Stimulated activated CD8-positive, alpha-beta memory T cell treated with anti-CD3 and anti-CD28 coated beads, Interleukin-7, amount 100 ng/mL, for 24 hours (primary cell): ENCODE results near the gene EGFLAM.

ENCODE experiments used
- DNase-seq: peaks from one replicate; pipeline ENCODE4 v3.0.0-alpha.2; 2020; ENCODE audit warnings: low read depth

Gene EGFLAM

GRCh38 chr5:38420691-38421390 lies 162.5 kb downstream of the EGFLAM start:
- no peak for DNase-seq

- DNase-seq: no peak
These were observed 164.3 kb downstream of the EGFLAM start for GRCh38 chr5:38422622-38423021.

GRCh38 chr5:38423276-38424147 lies 165.2 kb downstream of the EGFLAM start:
- no peak for DNase-seq

- DNase-seq: no peak
These were observed 166.0 kb downstream of the EGFLAM start for GRCh38 chr5:38424148-38425060.

- no peak for DNase-seq
These were observed 168.1 kb downstream of the EGFLAM start for GRCh38 chr5:38426490-38426889.

- no peak for DNase-seq
These were observed 168.9 kb downstream of the EGFLAM start for GRCh38 chr5:38426986-38427950.

GRCh38 chr5:38431242-38431853 lies 173.0 kb downstream of the EGFLAM start:
- no peak for DNase-seq

GRCh38 chr5:38433160-38433861 lies 175.0 kb downstream of the EGFLAM start:
- DNase-seq: no peak

GRCh38 chr5:38434966-38435705 lies 176.8 kb downstream of the EGFLAM start:
- no peak for DNase-seq

- no peak for DNase-seq
These were observed 180.4 kb downstream of the EGFLAM start for GRCh38 chr5:38438757-38439156.

GRCh38 chr5:38441453-38442246 lies 183.3 kb downstream of the EGFLAM start:
- DNase-seq: peak; percentile 56

GRCh38 chr5:38442247-38442573 lies 183.9 kb downstream of the EGFLAM start:
- no peak for DNase-seq

GRCh38 chr5:38443390-38443789 lies 185.0 kb downstream of the EGFLAM start:
- no peak for DNase-seq

GRCh38 chr5:38445374-38446028 lies 187.1 kb downstream of the EGFLAM start:
- no peak for DNase-seq

GRCh38 chr5:38446029-38446522 lies 187.7 kb downstream of the EGFLAM start:
- no peak for DNase-seq

GRCh38 chr5:38447056-38447455 lies 188.7 kb downstream of the EGFLAM start:
- no peak for DNase-seq

GRCh38 chr5:38447786-38448185 lies 189.4 kb downstream of the EGFLAM start:
- DNase-seq: no peak
